ENCODE results near the gene RNF212.

DNA sequence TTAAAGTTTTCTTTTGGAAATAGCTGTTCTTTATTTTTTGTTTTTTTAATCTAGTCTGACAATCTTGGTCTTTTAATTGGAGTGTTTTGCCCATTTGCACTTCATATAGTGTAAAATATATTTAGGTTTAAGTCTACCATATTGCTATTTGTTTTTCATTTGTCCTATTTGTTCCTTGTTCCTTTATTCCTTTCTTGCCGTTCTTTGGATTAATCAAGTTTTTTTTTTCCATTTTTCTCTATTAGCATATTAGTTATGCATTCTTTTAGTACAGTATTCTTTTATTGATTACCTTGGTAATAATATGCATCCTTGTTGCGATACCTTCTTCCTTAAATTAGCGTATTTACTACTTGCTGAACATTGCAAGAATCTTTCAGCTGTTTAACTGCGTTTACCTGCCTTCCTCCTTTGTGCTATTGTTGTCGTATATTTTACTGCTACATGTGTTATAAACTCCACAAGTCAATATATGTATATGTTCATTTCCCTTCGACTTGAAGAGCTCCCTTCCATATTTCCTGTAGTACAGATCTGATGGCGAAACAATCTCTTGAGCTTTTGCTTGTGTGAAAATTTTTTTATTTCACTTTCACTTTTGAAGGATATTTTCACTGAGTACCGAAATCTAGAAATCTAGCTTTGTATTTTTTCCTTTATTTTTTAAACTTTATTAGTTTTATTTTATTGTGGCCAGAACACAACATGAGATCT lies 23.9 kb upstream of the RNF212 start:
- TF ChIP-seq, protein P1, sequence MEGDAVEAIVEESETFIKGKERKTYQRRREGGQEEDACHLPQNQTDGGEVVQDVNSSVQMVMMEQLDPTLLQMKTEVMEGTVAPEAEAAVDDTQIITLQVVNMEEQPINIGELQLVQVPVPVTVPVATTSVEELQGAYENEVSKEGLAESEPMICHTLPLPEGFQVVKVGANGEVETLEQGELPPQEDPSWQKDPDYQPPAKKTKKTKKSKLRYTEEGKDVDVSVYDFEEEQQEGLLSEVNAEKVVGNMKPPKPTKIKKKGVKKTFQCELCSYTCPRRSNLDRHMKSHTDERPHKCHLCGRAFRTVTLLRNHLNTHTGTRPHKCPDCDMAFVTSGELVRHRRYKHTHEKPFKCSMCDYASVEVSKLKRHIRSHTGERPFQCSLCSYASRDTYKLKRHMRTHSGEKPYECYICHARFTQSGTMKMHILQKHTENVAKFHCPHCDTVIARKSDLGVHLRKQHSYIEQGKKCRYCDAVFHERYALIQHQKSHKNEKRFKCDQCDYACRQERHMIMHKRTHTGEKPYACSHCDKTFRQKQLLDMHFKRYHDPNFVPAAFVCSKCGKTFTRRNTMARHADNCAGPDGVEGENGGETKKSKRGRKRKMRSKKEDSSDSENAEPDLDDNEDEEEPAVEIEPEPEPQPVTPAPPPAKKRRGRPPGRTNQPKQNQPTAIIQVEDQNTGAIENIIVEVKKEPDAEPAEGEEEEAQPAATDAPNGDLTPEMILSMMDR (IDR thresholded peaks at IDR 0.05), result no peak
- TF ChIP-seq POLR2A (IDR thresholded peaks at IDR 0.05), result no peak

Data from thyroid gland (tissue), 4 donors.